ENCODE results near the gene NDUFS4. TPM values are rescaled to one million over a fixed set of nuclear protein-coding genes. Genes with fewer than 3 reads are reported as not detected.

The NDUFS4 gene
- total RNA-seq, 2 donors from 2014 or later: 23.3 to 24.4 TPM

DNA sequence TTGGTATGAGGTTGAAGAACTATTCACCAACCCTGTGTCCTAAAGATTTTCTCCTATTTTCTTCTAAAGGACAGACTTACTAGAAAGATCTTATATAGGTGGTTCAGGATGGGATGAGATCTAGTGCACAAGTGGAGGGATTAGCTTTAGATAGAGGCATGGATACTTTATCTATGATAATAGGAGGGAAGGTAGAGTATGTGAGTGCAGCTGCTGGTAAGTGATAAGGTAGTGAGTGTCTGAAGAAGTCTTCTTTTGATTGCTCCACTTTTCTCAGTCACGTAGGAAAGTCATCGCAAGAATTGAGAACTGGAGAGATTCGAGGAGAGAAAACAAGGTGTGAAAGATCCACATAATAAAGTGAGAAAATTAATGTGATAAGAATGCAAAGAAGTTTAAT is 6.0 kb upstream of the NDUFS4 start:
- no peak for DNase-seq
- Mint-ChIP-seq H3K27me3 (peaks cover 69% of the 10 kb centered on the region), H3K27ac (no peak overlapping the region), H3K4me3 (no peak overlapping the region), H3K36me3 (ENCODE audit: low read depth) (peaks cover 2% of the 10 kb centered on the region), H3K4me1 (no peaks in the 10 kb centered on the region)
- H3K9me3 ChIP-seq (ENCODE audit: control insufficient read depth, low read length, poor library complexity, severe bottlenecking): no peaks in the 10 kb centered on the region
- no peak for ATAC-seq

DNA sequence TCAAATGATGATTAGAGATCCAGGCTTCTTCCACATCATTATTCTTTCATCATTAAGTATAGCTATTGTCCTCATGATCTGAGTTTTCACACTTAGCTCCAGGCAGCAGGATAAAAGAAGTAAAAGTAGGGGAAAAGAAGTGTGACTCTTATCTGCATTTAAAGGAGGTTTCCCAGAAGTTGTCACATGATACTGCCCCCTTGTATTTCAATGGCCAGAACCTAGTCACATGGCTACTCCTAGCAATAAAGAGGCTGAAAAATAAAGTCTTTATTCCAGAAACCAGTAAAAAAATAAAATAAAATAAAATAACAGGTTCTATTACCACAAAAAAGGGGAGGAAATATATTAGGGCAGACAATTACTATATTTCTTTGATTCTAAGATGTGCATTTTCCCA is 5.3 kb upstream of the NDUFS4 start:
- Mint-ChIP-seq H3K4me1 (no peaks in the 10 kb centered on the region), H3K4me3 (no peak overlapping the region), H3K27ac (no peak overlapping the region), H3K27me3 (peaks cover 69% of the 10 kb centered on the region), H3K36me3 (ENCODE audit: low read depth) (peaks cover 2% of the 10 kb centered on the region)
- ATAC-seq (no peak), DNase-seq (no peak)
- no peaks in the 10 kb centered on the region for H3K9me3 ChIP-seq (ENCODE audit: control insufficient read depth, low read length, poor library complexity, severe bottlenecking)

DNA sequence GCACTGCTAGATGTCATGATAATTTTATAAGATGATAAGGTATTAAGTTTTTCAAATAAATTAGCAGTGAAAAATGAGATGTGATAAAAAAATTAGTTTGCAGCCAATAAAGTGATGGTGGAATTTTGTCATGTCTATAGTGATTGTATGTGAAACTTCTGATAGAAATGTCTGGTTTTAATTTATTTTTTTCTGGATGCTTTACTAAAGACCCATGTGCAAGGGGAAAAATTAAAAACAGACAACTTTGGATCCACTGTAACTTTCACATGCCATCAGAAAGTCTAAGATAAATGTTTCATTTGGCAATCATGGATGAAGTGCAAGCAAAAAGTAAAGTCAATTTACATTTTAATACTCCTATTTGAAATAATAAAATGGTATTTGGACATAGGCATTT is 4.4 kb upstream of the NDUFS4 start:
- H3K4me3 Mint-ChIP-seq: no peak overlapping the region

DNA sequence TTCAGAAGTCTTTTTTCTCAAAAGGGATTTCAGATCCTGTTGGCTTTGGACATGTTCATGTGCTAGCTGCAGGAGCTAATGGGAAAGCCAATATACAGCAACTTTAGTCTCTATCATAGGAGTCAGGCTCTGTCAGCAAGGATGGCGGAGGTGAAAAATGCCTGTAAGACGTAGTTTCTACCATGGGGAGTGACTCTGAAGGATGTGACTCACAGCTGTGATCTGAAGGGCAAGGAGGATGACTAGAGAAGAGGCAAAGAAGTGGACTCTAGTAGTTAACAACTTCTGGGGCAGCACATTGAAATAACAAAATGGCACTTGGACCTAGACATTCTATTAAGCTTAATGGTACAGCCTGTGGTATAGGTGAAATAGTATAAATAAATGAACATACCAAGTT is 3.1 kb upstream of the NDUFS4 start:
- no peak for ATAC-seq
- peaks cover 62% of the 10 kb centered on the region for H3K27me3 Mint-ChIP-seq
- H3K27ac Mint-ChIP-seq: no peak overlapping the region
- no peak overlapping the region for H3K4me3 Mint-ChIP-seq
- H3K4me1 Mint-ChIP-seq: peaks cover 14% of the 10 kb centered on the region
- H3K36me3 Mint-ChIP-seq (ENCODE audit: low read depth): peaks cover 6% of the 10 kb centered on the region
- no peaks in the 10 kb centered on the region for H3K9me3 ChIP-seq (ENCODE audit: control insufficient read depth, low read length, poor library complexity, severe bottlenecking)
- no peak for DNase-seq

More for the DNA sequence above, 4.4 kb upstream of the NDUFS4 start:
- Mint-ChIP-seq H3K27ac (no peak overlapping the region), H3K4me1 (peaks cover 7% of the 10 kb centered on the region), H3K27me3 (peaks cover 69% of the 10 kb centered on the region), H3K36me3 (ENCODE audit: low read depth) (peaks cover 6% of the 10 kb centered on the region)
- H3K9me3 ChIP-seq (ENCODE audit: control insufficient read depth, low read length, poor library complexity, severe bottlenecking): no peaks in the 10 kb centered on the region
- DNase-seq (no peak), ATAC-seq (no peak)

DNA sequence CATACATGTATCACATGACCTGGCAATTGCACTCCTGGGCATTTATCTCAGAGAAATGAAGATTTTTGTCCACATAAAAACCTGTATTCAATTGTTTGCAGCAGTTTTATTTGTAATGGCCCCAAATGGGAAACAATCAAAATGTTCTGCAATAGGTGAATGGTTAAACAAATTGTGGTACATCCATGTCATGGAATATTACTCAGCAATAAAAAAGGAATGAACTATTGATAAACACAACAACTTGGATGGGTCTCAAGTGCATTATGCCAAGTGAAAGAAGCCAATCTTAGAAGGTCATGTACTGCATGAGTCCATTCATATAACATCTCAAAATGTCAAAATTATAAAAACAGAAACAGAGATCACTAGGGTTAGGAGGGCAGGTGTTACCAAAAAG is 1.5 kb upstream of the NDUFS4 start:
- Mint-ChIP-seq H3K27me3 (peaks cover 50% of the 10 kb centered on the region), H3K4me3 (no peak overlapping the region), H3K4me1 (peaks cover 18% of the 10 kb centered on the region), H3K36me3 (ENCODE audit: low read depth) (peaks cover 4% of the 10 kb centered on the region), H3K27ac (no peak overlapping the region)
- no peak for ATAC-seq
- H3K9me3 ChIP-seq (ENCODE audit: control insufficient read depth, low read length, poor library complexity, severe bottlenecking): no peaks in the 10 kb centered on the region
- no peak for DNase-seq

DNA sequence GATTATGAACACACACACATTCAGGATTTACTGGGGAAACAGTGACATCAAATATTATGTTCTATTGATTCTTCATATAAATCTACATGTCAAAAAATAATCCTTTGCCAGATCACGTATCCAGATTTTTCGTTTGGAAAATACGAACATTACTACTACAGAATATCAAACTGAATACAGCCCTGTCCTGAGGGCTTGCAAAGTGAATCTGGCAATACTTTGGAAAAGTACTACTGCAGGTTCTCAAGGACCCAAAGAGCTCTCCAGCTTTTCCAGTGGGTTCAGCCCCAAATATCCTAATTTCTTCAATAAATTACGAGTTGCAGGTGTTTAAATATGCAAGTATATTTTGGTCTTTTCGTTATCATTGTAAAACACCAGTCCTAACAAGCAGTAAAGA is 411 bp upstream of the NDUFS4 start:
- Mint-ChIP-seq H3K36me3 (ENCODE audit: low read depth) (peaks cover 4% of the 10 kb centered on the region), H3K27ac (peak overlapping the region; percentile 99), H3K4me3 (peak overlapping the region; percentile 98), H3K4me1 (peaks cover 24% of the 10 kb centered on the region), H3K27me3 (peaks cover 42% of the 10 kb centered on the region)
- no peaks in the 10 kb centered on the region for H3K9me3 ChIP-seq (ENCODE audit: control insufficient read depth, low read length, poor library complexity, severe bottlenecking)
- no peak for DNase-seq
- peak; percentile 6 for ATAC-seq

DNA sequence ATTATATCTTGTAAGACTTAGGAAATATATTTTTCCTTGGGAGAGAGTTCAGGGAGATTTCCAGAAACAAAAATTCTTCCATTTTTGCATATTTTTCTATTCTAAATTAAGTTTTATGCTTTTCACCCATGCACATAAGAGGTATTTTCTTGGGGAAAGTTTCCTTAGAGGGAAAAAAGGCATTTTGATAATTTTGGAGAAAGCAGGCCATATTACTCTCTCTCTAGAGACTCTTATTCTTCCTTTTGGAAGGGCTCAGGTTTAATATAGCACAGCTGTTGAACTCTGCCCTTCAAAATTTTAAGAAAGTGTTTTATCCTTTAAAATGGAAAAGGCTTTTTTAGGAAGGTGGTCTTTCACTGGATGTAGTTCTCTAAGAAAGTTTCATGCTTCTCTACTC is 8.0 kb downstream of the NDUFS4 start:
- Mint-ChIP-seq H3K27me3 (no peaks in the 10 kb centered on the region), H3K36me3 (ENCODE audit: low read depth) (no peaks in the 10 kb centered on the region), H3K4me3 (no peak overlapping the region), H3K27ac (no peak overlapping the region), H3K4me1 (peaks cover 34% of the 10 kb centered on the region)
- ATAC-seq (no peak), DNase-seq (no peak)
- H3K9me3 ChIP-seq (ENCODE audit: control insufficient read depth, low read length, poor library complexity, severe bottlenecking): no peaks in the 10 kb centered on the region

DNA sequence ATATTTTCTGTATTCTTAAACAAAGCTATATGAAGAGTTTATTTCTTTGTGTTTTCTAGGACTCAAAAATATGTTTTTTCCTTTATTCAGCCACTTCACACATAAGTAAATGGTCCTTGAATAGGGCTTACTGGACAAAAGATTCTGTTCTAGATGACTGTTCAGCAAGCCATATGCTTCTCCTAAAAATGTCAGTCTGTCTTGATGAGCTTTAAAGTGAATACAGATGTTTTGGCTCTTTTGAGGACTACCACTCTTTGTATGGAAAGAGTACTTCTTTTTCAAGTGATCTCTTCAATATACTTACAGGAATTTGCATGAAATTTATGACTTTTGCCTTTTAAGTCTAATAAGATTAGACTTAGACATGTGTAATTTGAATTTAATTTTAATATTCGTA is 8.4 kb downstream of the NDUFS4 start:
- no peaks in the 10 kb centered on the region for H3K9me3 ChIP-seq (ENCODE audit: control insufficient read depth, low read length, poor library complexity, severe bottlenecking)
- DNase-seq: no peak
- ATAC-seq: no peak
- Mint-ChIP-seq H3K36me3 (ENCODE audit: low read depth) (no peaks in the 10 kb centered on the region), H3K4me3 (no peak overlapping the region), H3K27me3 (no peaks in the 10 kb centered on the region), H3K27ac (no peak overlapping the region), H3K4me1 (peaks cover 33% of the 10 kb centered on the region)

DNA sequence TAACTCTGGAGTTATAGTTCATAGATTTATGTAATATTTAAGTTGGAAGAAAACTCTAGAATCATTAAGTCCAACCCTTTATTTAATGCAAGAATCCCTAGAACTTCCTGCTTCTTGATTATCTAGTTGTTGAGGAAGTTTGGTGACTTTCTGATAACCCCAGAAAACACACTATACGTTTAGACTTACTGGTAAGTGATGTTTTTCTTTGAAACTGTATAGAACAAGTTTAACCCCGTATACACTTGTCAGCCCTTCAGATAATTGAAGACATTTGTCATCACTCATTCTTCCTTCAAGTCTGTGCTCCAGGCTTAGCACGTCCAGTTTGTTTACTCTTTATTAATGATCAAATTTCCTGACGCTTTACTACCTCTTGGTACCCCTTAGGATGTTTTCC is 9.0 kb downstream of the NDUFS4 start:
- Mint-ChIP-seq H3K36me3 (ENCODE audit: low read depth) (no peaks in the 10 kb centered on the region), H3K4me3 (no peak overlapping the region), H3K27ac (no peak overlapping the region), H3K27me3 (no peaks in the 10 kb centered on the region), H3K4me1 (peaks cover 28% of the 10 kb centered on the region)
- H3K9me3 ChIP-seq (ENCODE audit: control insufficient read depth, low read length, poor library complexity, severe bottlenecking): no peaks in the 10 kb centered on the region
- no peak for DNase-seq
- ATAC-seq: no peak

DNA sequence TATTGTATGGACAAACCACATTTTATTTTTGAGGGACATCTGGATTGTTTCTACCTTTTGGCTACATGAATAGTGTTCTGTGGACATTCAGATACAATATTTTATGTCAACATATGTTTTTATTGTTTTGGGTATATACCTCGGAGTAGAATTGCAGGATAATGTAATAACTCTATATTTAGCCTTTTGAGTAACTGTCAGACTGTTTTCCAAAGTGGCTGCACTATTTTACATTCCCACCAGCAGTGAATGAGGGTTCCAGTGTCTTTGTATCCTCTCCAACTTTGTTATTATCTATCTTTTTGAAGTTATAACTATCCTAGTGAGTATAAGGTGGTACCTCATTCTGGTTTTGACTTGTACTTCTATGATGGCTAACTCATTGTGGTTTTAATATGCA is 11.0 kb downstream of the NDUFS4 start:
- no peak overlapping the region for H3K4me3 Mint-ChIP-seq
- no peaks in the 10 kb centered on the region for H3K36me3 Mint-ChIP-seq (ENCODE audit: low read depth)
- ATAC-seq (no peak), DNase-seq (no peak)
- H3K27ac Mint-ChIP-seq: no peak overlapping the region
- peaks cover 24% of the 10 kb centered on the region for H3K4me1 Mint-ChIP-seq
- no peaks in the 10 kb centered on the region for H3K27me3 Mint-ChIP-seq
- H3K9me3 ChIP-seq (ENCODE audit: control insufficient read depth, low read length, poor library complexity, severe bottlenecking): no peaks in the 10 kb centered on the region

DNA sequence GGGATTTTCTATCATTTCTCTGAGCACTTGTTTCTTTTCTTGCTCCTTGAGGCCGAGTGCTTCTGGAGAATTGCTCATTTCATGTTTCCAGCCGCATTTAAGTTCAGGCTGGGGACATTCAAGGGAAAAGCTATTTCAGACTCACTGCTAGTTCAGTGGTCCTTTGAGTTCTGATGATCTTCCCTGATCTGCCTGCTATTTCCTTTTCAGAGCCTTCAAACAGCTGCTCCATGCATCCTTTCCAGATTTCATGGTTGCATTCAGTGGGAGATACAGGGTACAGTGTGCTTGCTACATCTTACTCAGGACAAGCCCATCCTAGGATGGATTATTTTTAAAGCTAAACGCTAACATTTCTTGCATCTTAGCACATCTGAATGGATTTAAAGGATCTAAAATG is 14.7 kb downstream of the NDUFS4 start:
- no peaks in the 10 kb centered on the region for H3K9me3 ChIP-seq (ENCODE audit: control insufficient read depth, low read length, poor library complexity, severe bottlenecking)
- no peaks in the 10 kb centered on the region for H3K27me3 Mint-ChIP-seq
- no peaks in the 10 kb centered on the region for H3K36me3 Mint-ChIP-seq (ENCODE audit: low read depth)
- H3K4me3 Mint-ChIP-seq: no peak overlapping the region
- peaks cover 32% of the 10 kb centered on the region for H3K4me1 Mint-ChIP-seq
- H3K27ac Mint-ChIP-seq: no peak overlapping the region
- no peak for ATAC-seq
- DNase-seq: no peak

DNA sequence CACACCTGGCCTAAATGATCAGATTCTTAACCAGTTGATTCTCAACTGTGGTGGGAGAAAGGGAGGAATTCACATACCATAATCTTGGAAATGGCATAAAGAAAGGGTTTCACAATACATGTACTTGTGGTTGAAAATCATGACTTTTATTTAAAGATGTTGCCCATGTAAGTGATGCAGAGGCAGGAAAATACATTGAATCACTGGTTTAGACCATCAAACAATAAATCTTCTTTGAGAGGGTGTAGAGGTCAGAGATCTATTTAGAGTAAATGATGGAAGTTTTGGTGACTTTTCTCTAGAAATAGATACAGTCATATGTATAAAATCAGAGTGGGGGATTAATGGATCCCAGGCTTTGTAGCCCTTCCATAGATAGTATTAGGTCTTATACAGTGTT is 15.4 kb downstream of the NDUFS4 start:
- Mint-ChIP-seq H3K4me3 (no peak overlapping the region), H3K27me3 (no peaks in the 10 kb centered on the region), H3K27ac (no peak overlapping the region), H3K4me1 (peaks cover 37% of the 10 kb centered on the region), H3K36me3 (ENCODE audit: low read depth) (peaks cover 2% of the 10 kb centered on the region)
- no peak for ATAC-seq
- no peaks in the 10 kb centered on the region for H3K9me3 ChIP-seq (ENCODE audit: control insufficient read depth, low read length, poor library complexity, severe bottlenecking)
- DNase-seq: no peak

DNA sequence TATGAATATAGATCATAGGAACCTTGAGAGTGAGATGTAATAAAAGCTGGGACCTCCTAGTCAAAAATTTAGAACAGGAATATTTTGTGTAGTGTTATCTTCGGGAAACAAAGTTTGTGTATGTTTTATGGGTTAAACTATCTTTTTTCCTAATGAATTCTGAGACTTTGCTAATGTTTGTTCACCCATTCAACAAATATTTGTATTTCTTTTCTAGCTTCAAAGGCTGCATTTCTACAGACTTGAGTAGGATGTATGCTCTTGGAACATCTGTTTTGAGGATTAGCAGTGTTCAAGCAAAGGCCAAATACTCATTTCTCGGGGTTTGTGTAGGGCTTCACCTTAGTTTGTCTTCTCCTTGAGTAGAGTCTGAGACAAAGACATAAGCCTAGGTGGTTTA is 16.2 kb downstream of the NDUFS4 start:
- H3K27ac Mint-ChIP-seq: no peak overlapping the region
- DNase-seq (no peak), ATAC-seq (no peak)
- H3K4me3 Mint-ChIP-seq: no peak overlapping the region
- no peaks in the 10 kb centered on the region for H3K27me3 Mint-ChIP-seq
- H3K4me1 Mint-ChIP-seq: peaks cover 39% of the 10 kb centered on the region
- peaks cover 5% of the 10 kb centered on the region for H3K36me3 Mint-ChIP-seq (ENCODE audit: low read depth)
- no peaks in the 10 kb centered on the region for H3K9me3 ChIP-seq (ENCODE audit: control insufficient read depth, low read length, poor library complexity, severe bottlenecking)

DNA sequence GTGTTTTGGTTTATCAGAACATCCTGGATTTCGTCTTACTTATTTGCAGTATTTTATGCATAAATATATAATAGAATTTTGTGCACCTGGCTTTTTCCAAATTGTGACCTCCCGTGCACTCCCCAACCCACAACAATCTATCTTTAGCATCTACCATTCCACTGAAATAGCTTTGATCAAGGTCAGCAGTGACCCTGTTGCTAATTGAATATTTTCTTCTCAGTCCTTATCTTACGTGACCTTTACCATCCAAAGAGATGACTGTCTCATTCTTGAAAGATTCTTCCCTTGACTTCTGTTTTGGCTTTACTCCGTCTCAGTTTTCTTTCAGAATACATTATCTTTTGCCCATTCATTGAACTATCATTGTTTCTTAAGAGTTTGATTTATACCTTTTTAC is 18.4 kb downstream of the NDUFS4 start:
- ATAC-seq (no peak), DNase-seq (no peak)
- Mint-ChIP-seq H3K36me3 (ENCODE audit: low read depth) (peaks cover 5% of the 10 kb centered on the region), H3K4me3 (no peak overlapping the region), H3K27ac (no peak overlapping the region), H3K4me1 (peaks cover 32% of the 10 kb centered on the region), H3K27me3 (no peaks in the 10 kb centered on the region)
- H3K9me3 ChIP-seq (ENCODE audit: control insufficient read depth, low read length, poor library complexity, severe bottlenecking): no peaks in the 10 kb centered on the region

DNA sequence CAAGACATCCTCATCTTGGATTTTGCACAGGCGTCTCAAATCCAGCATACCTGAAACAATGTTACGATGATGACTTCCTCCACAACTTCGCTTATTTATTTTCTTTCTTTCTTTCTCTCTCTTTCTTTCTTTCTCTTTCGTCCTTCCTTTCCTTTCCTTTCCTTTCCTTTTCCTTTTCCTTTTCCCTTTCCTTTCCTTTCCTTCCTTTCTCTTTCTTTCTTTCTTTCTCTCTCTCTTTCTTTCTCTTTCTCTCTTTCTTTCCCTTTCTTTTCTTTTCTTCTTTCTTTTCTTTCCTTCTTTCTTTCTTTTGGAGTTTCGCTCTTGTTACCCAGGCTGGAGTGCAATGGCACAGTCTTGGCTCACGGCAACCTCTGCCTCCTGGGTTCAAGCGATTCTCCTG is 20.1 kb downstream of the NDUFS4 start:
- Mint-ChIP-seq H3K27ac (no peak overlapping the region), H3K4me1 (peaks cover 32% of the 10 kb centered on the region), H3K4me3 (no peak overlapping the region), H3K27me3 (no peaks in the 10 kb centered on the region), H3K36me3 (ENCODE audit: low read depth) (peaks cover 5% of the 10 kb centered on the region)
- no peaks in the 10 kb centered on the region for H3K9me3 ChIP-seq (ENCODE audit: control insufficient read depth, low read length, poor library complexity, severe bottlenecking)
- ATAC-seq: no peak
- DNase-seq: no peak

All from T-helper 17 cell (primary cell).